H54 (cell line): ENCODE data around the gene CALR3.
A peak's percentile ranks its signal among the peaks of the same experiment; 100 is the strongest.
"Not testable (repeated sequence)": the region's sequence is repeated elsewhere in the genome, so short reads cannot be mapped to it uniquely, and the experiment has no call there.

Experiments
- DNase-seq: peaks from one replicate; pipeline ENCODE4 v3.0.0; 2011; ENCODE audit warnings: low spot score, mixed read lengths; ENCODE audit not compliant: insufficient read length
- FAIRE-seq: peaks from 3 replicates; lab custom pipeline; 2011; peaks lifted over from hg19 to GRCh38; lab: Jason Lieb, UNC
- POLR2A ChIP-seq: IDR thresholded peaks from 2 replicates; pipeline ENCODE4 v1.6.1; 2011; ENCODE audit warnings: low read depth, mild to moderate bottlenecking, low read length

Gene CALR3

DNA sequence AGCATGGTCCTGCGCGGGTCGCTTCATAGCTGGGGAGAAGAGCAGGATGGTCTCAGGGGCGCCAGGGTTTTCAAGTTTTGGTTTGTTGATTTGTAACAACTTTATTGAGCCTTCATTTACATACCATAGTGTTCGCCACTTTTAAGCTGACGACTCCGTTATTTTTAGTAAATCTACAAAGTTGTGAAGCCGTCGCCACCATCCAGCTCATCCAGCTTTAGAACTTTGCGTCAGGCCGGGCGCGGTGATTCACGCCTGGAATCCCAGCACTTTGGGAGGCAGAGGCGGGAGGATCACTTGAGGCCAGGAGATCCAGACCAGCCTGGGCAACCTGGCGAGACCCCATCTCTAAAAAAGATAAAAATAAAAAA is 631 bp upstream of the CALR3 start:
- FAIRE-seq (no peak), DNase-seq (no peak)
- no peak for TF ChIP-seq POLR2A

DNA sequence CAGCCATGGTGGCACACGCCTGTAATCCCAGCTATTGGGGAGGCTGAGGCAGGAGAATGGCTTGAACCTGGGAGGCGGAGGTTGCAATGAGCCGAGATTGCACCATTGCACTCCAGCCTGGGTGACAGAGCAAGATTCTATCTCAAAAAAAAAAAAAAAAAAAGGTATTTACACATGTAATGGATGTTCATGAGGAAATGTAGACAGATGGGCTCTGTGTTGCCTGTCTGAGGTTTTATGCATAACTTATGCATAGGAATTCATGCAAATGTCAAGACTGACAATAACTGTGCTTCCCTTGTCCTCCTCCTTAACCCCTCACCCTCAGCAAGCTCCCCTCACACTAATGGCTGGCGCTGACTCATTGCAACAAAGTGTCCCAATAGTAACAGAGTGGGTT is 9.5 kb downstream of the CALR3 start:
- not testable (repeated sequence) for DNase-seq, FAIRE-seq

DNA sequence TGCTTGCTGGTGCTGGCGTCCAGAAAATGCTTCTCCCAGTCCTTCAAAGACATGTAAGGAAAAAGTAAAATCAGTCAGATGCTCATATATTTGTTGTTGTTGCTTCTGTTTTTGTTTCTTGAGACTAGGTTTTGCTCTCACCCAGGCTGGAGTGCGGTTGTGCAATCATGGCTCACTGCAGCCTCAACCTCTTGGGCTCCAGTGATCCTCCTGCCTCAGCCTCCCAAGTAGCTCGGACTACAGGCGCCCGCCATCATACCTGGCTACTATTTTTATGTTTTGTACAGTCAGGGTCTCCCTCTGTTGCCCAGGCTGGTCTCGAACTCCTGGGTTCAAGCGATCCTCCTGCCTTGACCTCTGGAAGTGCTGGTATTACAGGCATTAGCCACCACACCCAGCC is 13.2 kb downstream of the CALR3 start:
- FAIRE-seq (no peak), DNase-seq (no peak)
- TF ChIP-seq POLR2A: no peak

DNA sequence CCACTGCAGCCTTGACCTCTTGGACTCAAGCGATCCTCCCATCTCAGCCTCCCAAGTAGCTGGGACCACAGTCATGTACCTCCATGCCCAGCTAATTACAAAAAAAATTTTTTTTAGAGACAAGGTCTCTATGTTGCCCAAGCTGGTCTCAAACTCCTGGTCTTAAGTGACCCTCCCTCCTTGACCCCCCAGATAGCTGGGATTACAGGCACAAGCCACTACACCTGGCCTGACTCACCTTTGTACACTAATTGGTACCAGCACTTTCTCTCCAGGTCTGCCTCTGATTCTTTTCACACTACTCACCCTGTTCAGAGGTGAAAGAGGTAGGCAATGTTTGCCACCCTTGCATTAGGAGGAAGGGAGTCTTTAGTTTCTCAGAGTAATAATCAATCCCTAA is 18.7 kb downstream of the CALR3 start:
- TF ChIP-seq POLR2A: no peak
- no peak for DNase-seq
- no peak for FAIRE-seq

DNA sequence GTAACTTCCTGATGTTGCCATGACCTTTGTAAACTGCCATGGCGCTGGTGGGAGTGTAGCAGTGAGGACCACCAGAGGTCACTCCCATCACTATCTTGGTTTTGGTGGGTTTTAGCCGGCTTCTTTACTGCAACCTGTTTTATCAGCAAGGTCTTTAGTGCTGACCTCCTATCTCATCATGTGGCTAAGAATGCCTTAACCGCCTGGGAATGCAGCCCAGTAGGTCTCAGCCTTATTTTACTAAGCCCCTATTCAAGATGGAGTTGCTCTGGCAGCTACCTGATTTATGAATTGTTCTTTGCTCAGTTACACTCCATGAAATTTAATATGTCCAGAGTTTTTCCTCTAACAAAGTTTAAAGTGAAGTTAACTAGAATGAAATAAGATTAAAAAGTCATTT is 19.6 kb downstream of the CALR3 start:
- no peak for TF ChIP-seq POLR2A
- FAIRE-seq: no peak
- no peak for DNase-seq

DNA sequence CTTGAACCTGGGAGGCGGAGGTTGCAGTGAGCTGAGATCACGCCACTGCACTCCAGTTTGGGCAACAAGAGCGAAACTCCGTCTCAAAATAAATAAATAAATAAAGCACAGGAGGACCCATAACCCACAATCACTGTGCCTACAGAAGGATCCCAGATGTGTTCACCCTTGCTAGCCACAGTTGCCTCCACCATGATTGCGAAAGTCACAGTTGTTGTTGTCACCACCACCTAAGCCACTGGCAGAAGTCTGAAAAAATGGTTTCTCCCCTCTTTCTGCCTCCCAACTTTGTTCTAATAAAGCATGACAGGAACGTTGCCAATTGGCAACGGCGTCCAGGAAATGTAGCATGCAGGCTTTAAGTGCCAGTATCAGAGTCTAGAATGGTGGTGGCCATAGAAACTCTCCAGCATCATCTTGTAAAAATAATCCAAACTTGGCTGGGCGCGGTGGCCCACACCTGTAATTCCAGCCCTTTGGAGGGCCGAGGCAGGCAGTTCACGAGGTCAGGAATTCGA is 22.0 kb downstream of the CALR3 start:
- no peak for TF ChIP-seq POLR2A
- no peak for DNase-seq
- FAIRE-seq: no peak

DNA sequence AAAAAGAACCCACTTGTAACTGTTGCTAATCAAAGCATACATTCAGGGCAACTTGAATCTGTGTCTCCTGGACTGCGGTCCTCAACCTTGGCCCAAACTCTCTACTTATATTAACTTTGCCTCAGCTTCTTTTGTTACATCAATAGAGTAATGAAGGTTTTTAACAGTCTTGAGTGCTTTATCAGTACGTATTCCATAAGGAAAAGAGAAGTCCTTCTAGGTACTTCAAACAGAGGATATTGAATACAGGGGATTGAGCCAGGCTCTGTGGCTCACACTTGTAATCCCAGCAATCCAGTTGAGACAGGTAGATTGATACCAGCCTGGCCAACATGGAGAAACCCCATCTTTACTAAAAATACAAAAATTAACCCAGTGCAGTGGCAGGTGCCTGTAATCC is 23.0 kb downstream of the CALR3 start:
- no peak for DNase-seq
- TF ChIP-seq POLR2A: no peak
- no peak for FAIRE-seq

DNA sequence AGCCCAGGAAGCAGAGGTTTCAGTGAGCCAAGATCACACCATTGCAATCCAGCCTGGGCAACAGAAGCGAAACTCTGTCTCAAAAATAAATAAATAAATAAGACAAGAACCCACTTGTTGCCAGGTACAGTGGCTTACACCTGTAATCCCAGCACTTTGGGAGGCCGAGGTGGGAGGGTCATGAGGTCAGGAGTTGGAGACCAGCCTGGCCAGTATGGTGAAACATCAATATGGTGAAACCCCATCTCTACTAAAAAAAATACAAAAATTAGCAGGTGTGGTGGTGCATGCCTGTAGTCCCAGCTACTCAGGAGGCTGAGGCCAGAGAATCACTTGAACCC is 23.4 kb downstream of the CALR3 start:
- FAIRE-seq, DNase-seq: not testable (repeated sequence)

DNA sequence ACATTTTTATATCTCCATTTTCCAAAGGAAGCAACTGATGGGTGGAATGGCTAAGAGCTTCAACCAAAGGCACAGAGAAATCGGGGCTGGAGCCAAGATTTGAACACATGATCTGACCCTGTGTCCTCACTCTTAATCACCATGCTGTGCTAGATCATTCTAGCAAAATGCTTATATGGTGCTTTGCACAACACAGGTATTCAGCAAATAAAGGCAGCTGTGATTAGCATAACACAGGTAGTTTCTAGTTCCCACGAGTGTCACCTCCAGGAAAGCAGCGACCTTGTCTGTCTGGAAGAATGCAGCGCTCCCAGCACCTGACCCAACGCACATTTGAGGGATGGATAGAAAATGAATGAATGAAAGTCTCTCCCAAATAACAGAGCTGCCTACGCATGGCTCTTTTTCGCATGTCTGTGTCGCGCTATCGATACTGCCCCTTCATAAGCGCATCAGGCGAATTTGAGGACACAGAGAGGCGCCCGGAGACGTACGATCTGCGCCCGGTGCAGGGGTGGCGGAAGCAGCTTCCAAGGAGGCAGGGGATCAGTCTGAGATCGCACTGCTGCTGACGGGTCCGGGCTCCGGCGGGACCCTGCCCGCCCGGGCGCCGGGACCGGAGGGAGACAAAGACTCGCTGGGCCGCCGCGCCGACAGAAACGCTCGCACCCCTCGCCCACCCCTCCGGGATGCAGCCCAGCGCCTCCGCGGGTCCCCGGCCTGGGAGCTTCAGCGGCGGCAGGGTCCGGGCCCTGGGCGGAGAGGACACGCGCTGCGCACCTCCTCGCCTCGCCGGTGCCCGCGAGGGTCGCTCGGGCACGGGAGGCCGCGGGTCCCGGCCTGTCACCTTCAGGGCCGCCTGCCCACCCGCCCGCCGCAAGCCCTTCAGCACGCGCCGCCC is 24.8 kb downstream of the CALR3 start:
- DNase-seq: no peak
- peak; percentile 20 for FAIRE-seq
- no peak for TF ChIP-seq POLR2A

DNA sequence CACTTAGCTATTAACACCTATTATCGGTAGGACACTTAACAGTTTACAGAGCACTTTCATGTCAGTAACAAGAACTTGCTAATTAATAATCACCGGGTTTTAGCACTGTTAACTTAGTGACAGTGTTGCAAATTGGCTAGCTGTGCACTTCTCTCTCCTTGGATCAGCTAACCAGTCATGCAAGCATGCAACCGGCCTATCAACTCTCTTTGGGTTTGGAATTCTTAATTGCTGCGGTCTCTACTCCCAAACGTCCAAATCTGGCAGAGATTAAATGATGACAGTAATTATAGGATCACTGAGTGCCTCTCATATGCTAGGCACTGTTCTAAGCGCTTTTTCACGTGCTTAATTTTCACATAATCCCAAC is 25.4 kb downstream of the CALR3 start:
- DNase-seq (no peak), FAIRE-seq (no peak)
- TF ChIP-seq POLR2A: no peak

DNA sequence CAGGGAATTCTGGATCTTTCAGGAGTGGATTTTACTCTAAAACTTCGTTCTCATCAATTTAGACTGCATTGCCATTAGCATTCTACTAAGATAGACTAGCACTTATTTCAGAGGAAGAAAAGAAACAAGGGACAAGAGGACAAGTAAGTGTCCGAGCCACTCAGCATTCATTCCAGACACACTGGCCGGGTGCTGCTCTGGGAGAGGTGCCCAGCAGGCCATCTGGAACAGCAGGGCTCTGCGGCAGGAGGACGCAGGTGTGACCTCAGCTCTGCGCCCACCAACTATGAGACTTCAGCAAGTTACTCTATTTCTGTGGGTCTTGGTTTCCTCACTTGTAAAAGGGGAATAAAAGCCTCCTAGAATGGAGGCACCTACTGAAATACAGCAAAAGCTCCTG is 28.4 kb downstream of the CALR3 start:
- no peak for FAIRE-seq
- TF ChIP-seq POLR2A: no peak

DNA sequence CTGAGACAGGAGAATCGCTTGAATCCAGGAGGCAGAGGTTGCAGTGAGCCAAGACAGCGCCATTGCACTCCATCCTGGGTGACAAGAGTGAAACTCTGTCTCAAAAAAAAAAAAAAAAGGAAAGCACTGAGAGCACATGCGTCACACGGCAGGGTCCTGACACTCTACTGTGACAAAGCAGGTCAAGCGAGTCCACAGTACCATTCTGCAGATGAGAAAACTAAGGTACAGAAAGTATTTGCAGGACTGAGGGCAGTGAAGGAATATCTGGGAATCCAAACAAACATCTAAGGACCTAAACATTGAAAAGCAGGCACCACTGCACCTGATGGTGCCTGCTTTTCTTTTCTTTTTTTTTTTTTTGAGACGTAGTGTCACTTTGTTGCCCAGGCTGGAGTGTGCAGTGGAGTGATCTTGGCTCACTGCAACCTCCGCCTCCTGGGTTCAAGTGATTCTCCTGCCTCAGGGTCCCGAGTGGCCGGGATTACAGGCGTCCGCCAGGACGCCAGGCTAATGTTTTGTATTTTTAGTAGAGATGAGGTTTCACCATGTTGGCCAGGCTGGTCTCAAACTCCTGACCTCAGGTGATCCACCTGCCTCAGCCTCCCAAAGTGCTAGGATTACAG is 29.1 kb downstream of the CALR3 start:
- FAIRE-seq, DNase-seq: not testable (repeated sequence)

More for the DNA sequence above, 28.4 kb downstream of the CALR3 start:
- DNase-seq: no peak

DNA sequence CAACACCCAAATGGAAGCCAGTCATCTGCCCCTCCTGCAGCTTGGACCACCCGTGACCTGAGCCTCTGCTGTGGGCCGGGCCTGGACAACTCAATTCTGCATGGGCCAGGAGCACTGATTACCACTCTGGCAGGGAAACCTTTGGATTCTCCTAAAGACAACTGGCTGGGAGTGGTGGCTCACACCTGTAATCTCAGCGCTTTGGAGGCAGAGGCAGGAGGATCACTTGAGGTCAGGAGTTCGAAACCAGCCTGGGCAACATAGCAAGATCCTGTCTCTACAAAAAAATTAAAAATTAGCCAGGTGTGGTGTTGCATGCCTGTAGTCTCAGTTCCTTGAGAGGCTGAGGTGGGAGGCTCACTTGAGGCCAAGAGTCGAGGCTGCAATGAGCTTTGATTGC is 30.7 kb downstream of the CALR3 start:
- FAIRE-seq (no peak), DNase-seq (no peak)
- TF ChIP-seq POLR2A: no peak

DNA sequence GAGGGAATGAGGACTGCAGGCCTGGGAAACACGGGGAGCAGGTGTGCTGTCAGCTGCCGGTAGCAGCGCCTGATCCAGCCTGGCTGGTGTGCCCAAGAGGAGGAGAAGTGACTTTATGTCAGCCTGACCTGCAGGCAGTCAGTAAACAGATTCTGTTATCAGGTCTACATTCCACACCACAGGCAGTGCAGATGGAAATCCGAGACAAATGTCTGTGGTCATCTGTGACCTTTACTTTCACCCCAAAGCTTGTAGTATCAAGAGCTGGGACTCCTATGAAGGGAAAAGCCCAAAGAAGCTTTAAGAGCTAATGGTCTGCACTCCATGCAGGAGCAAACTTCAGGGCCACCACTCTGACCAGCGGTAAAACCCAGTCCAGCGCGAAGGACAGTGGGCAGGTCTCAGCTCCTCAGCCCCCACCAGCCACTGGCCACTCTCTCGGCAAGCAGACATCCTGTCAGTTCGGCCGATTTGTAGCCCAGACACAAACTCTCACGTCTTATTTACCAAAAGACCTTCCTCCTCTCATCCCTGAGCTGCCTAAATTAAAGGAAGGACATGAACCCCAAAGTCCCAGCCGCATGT is 31.9 kb downstream of the CALR3 start:
- no peak for TF ChIP-seq POLR2A
- FAIRE-seq (no peak), DNase-seq (no peak)
